ENCODE results near the gene MDM2.

Gene MDM2

DNA sequence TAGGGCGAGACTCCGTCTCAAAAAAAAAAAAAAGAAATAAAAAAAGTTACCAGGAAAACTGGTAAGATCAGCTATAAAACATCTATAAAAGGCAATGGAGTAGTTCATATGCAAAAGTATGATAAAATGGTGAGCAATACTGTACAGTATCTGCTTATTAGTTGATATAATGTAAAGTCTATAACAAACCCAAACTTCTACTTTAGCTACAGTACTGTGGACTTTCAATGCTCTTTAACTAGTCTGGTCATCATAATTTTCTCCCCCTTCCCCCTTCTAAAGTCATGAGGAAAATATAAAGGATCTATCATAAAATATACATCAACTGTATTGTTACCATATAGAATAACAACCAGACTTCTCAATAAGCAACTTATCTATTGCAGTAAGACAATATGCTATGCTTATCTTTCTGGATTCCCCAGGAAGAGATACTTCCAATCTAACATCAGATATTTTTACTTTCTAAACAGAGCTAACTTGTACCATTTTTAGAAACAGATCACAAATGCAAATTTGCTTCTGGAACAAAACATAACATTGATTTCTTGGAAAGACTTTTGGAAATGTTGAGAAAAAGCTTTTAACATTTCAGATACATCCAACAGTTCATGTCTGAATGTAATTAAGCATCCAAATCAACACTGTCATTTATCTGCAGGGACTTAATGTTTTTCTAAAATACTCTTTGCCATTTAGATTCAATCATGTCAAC is 43.8 kb downstream of the MDM2 start:
- H3K4me3 ChIP-seq (ENCODE audit: low read length): no peak overlapping the region

DNA sequence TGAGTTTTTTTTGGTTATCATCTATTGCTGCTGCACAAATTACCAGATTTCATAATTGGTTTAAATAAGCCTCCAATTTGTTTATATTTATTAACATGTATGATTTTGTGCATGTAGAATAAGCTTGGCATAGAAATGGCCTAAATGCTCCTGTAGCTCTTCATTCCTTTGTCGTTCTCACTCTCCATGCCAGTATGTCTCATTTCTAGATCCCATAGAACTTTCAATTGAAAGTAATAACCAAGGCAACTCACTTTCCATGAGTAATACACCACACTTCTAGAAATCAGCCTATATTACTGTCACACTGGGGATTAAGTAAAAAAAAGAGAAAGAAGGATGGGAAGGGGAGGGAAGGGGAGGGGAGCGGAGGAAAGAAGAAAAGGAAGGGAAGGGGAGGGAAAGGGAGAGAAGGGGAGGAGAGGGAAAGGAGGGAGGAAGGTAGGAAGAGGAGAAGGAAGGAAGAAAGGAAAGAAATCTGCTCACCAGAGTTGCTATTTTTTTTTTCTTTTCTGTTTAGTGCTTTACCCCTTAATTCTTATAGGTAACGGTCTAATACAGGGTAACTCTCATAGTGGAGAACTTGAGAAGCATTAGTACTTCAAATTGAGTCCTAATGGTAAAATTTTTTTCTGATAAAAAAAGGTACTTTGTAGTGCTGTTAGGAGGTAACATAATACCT is 45.6 kb downstream of the MDM2 start:
- Histone ChIP-seq H3K27ac (ENCODE audit: low read depth, low read length) (no peak overlapping the region), H3K9me3 (ENCODE audit: control insufficient read depth, insufficient read depth, low read length) (no peaks in the 10 kb centered on the region), H3K4me3 (ENCODE audit: low read length) (no peak overlapping the region), H3F3A (ENCODE audit: control insufficient read depth, insufficient read depth) (peaks cover 19% of the 10 kb centered on the region), H3K4me2 (ENCODE audit: low read length) (no peak overlapping the region), H4K20me1 (ENCODE audit: control insufficient read depth, insufficient read depth, low read depth, low read length) (no peaks in the 10 kb centered on the region), H3K4me1 (ENCODE audit: control insufficient read depth, low read length) (peaks cover 4% of the 10 kb centered on the region; the same call in 1 of the 2 replicates), H3K27me3 (ENCODE audit: control insufficient read depth, low read length) (no peaks in the 10 kb centered on the region), H3K36me3 (ENCODE audit: control insufficient read depth, low read length) (peaks cover 14% of the 10 kb centered on the region), H3K9me2 (replicated peaks; ENCODE audit: control insufficient read depth, low read length) (no peaks in the 10 kb centered on the region), H3K79me2 (ENCODE audit: control insufficient read depth, low read length) (no peaks in the 10 kb centered on the region)
- TF ChIP-seq, protein P1, sequence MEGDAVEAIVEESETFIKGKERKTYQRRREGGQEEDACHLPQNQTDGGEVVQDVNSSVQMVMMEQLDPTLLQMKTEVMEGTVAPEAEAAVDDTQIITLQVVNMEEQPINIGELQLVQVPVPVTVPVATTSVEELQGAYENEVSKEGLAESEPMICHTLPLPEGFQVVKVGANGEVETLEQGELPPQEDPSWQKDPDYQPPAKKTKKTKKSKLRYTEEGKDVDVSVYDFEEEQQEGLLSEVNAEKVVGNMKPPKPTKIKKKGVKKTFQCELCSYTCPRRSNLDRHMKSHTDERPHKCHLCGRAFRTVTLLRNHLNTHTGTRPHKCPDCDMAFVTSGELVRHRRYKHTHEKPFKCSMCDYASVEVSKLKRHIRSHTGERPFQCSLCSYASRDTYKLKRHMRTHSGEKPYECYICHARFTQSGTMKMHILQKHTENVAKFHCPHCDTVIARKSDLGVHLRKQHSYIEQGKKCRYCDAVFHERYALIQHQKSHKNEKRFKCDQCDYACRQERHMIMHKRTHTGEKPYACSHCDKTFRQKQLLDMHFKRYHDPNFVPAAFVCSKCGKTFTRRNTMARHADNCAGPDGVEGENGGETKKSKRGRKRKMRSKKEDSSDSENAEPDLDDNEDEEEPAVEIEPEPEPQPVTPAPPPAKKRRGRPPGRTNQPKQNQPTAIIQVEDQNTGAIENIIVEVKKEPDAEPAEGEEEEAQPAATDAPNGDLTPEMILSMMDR (IDR thresholded peaks at IDR 0.05; ENCODE audit: low read depth, low read length, poor library complexity, severe bottlenecking): no peak
- no peak for TF ChIP-seq EZH2phosphoT487 (IDR thresholded peaks at IDR 0.05; ENCODE audit: borderline replicate concordance, low read length)

More for the DNA sequence above, 43.8 kb downstream of the MDM2 start:
- Histone ChIP-seq H3K4me2 (ENCODE audit: low read length) (no peak overlapping the region), H3K9me3 (ENCODE audit: control insufficient read depth, insufficient read depth, low read length) (no peaks in the 10 kb centered on the region), H3K4me1 (ENCODE audit: control insufficient read depth, low read length) (peaks cover 4% of the 10 kb centered on the region; the same call in 1 of the 2 replicates), H3K36me3 (ENCODE audit: control insufficient read depth, low read length) (peaks cover 8% of the 10 kb centered on the region), H3F3A (ENCODE audit: control insufficient read depth, insufficient read depth) (peaks cover 28% of the 10 kb centered on the region), H3K9me2 (replicated peaks; ENCODE audit: control insufficient read depth, low read length) (no peaks in the 10 kb centered on the region), H3K27me3 (ENCODE audit: control insufficient read depth, low read length) (no peaks in the 10 kb centered on the region), H3K27ac (ENCODE audit: low read depth, low read length) (no peak overlapping the region), H3K79me2 (ENCODE audit: control insufficient read depth, low read length) (no peaks in the 10 kb centered on the region), H4K20me1 (ENCODE audit: control insufficient read depth, insufficient read depth, low read depth, low read length) (no peaks in the 10 kb centered on the region)
- TF ChIP-seq, protein P1 (IDR thresholded peaks at IDR 0.05; ENCODE audit: low read depth, low read length, poor library complexity, severe bottlenecking): no peak
- no peak for TF ChIP-seq EZH2phosphoT487 (IDR thresholded peaks at IDR 0.05; ENCODE audit: borderline replicate concordance, low read length)

DNA sequence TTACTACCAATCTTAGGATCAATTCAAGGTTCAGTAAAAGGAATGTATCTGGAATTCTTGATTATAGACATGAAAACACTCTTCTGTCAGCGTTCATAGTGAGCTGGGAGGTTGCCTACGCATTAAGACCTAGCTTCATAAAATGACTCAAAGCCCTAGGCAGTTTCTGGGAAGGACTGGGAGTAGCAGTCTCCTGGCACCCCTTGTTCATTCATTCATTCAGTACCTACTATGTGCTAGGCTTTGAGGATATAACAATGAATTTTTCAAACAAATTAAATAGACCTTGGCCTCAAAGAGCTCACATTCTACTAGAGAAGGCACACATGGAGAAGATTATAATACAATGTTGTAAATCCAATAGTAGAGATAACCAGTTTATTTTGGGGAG is 46.1 kb downstream of the MDM2 start:
- Histone ChIP-seq H3K4me1 (ENCODE audit: control insufficient read depth, low read length) (peaks cover 4% of the 10 kb centered on the region; the same call in 1 of the 2 replicates), H3F3A (ENCODE audit: control insufficient read depth, insufficient read depth) (peaks cover 18% of the 10 kb centered on the region), H3K27me3 (ENCODE audit: control insufficient read depth, low read length) (no peaks in the 10 kb centered on the region), H3K4me2 (ENCODE audit: low read length) (no peak overlapping the region), H3K9me3 (ENCODE audit: control insufficient read depth, insufficient read depth, low read length) (no peaks in the 10 kb centered on the region), H3K27ac (ENCODE audit: low read depth, low read length) (no peak overlapping the region), H3K79me2 (ENCODE audit: control insufficient read depth, low read length) (no peaks in the 10 kb centered on the region), H3K9me2 (replicated peaks; ENCODE audit: control insufficient read depth, low read length) (no peaks in the 10 kb centered on the region), H3K36me3 (ENCODE audit: control insufficient read depth, low read length) (peaks cover 14% of the 10 kb centered on the region), H4K20me1 (ENCODE audit: control insufficient read depth, insufficient read depth, low read depth, low read length) (no peaks in the 10 kb centered on the region), H3K4me3 (ENCODE audit: low read length) (no peak overlapping the region)
- TF ChIP-seq, protein P1 (IDR thresholded peaks at IDR 0.05; ENCODE audit: low read depth, low read length, poor library complexity, severe bottlenecking): no peak
- TF ChIP-seq EZH2phosphoT487 (IDR thresholded peaks at IDR 0.05; ENCODE audit: borderline replicate concordance, low read length): no peak
